Caco-2 (cell line): ENCODE data around the gene SERPINC1. TPM values are rescaled to one million over a fixed set of nuclear protein-coding genes. Genes with fewer than 3 reads are reported as not detected.

Source experiments
- BruUV-seq: library from RNA; stranded (reverse); fragments of 400-500 nt; replicated peaks from 2 replicates; lab custom pipeline; 2021; lab: Mats Ljungman, UMichigan
- CTCF ChIA-PET: fragments of 300-600 bp; sonication (Branson Sonifier 250); formaldehyde crosslinking; loops from one replicate; lab custom pipeline; 2022; ENCODE audit warnings: antibody characterized with exemption; lab: Charles Lee
- POLR2A ChIA-PET: fragments of 300-600 bp; sonication (Branson Sonifier 250); formaldehyde crosslinking; loops from one replicate; lab custom pipeline; 2022; ENCODE audit warnings: antibody characterized with exemption; lab: Charles Lee
- DNase-seq, 2 experiments: peaks; one replicate each; pipeline versions ENCODE4 v3.0.0 to v3.0.0-alpha.2; 2020 to 2022
- H3K27me3 ChIP-seq: replicated peaks from 2 replicates; pipeline ENCODE4 v1.6.0; 2011; ENCODE audit warnings: low read length; ENCODE audit not compliant: control insufficient read depth, insufficient read depth
- H3K36me3 ChIP-seq: 2 replicates; pipeline ENCODE4 v1.5.1; 2011; ENCODE audit warnings: low read length; ENCODE audit not compliant: control insufficient read depth, insufficient read depth
- H3K4me1 ChIP-seq: fragments of 250-450 bp; sonication (Bioruptor Pico); 2 replicates; pipeline ENCODE4 v1.5.1; 2020; ENCODE audit warnings: mild to moderate bottlenecking
- H3K4me3 ChIP-seq: 2 replicates; pipeline ENCODE4 v1.5.1; 2011; ENCODE audit warnings: low read depth, mild to moderate bottlenecking, control low read depth, low read length
- H3K9me3 ChIP-seq: fragments of 250-450 bp; sonication (Bioruptor Pico); 2 replicates; pipeline ENCODE4 v1.5.1; 2020; ENCODE audit warnings: mild to moderate bottlenecking, moderate library complexity
- H3K27ac Mint-ChIP-seq: one replicate; pipeline ENCODE4 v1.8.0; 2022; ENCODE audit warnings: mixed read lengths; ENCODE audit not compliant: unreplicated experiment
- H3K27me3 Mint-ChIP-seq: one replicate; pipeline ENCODE4 v1.8.0; 2022; ENCODE audit warnings: mixed read lengths; ENCODE audit not compliant: insufficient read depth, unreplicated experiment
- H3K36me3 Mint-ChIP-seq: one replicate; pipeline ENCODE4 v1.8.0; 2022; ENCODE audit warnings: mild to moderate bottlenecking, mixed read lengths; ENCODE audit not compliant: insufficient read depth, unreplicated experiment
- H3K4me1 Mint-ChIP-seq: one replicate; pipeline ENCODE4 v1.8.0; 2022; ENCODE audit warnings: low read depth, mixed read lengths; ENCODE audit not compliant: unreplicated experiment
- H3K4me3 Mint-ChIP-seq: one replicate; pipeline ENCODE4 v1.8.0; 2022; ENCODE audit warnings: mild to moderate bottlenecking, moderate library complexity, mixed read lengths; ENCODE audit not compliant: unreplicated experiment
- H3K9me3 Mint-ChIP-seq: one replicate; pipeline ENCODE4 v1.8.0; 2022; ENCODE audit warnings: mixed read lengths; ENCODE audit not compliant: unreplicated experiment
- CTCF ChIP-seq, 2 experiments: fragments of 200-600 bp in 1 of 2; IDR thresholded peaks; 1 replicate in 1 of 2; 2 replicates in 1 of 2; pipeline versions ENCODE4 v1.5.1 to v1.8.0; 2011 to 2022; ENCODE audit warnings: antibody characterized with exemption in 1 of 2, control low read depth in 1 of 2, inconsistent platforms in 1 of 2, low read depth in 1 of 2, low read length in 1 of 2, mild to moderate bottlenecking in 1 of 2, moderate library complexity in 1 of 2; ENCODE audit not compliant: insufficient read depth in 1 of 2, severe bottlenecking in 1 of 2, unreplicated experiment in 1 of 2
- intact Hi-C: fragments of 100-400 bp; cut with micrococcal nuclease; formaldehyde crosslinking; loops from one replicate; pipeline ENCODE4 v1.10.0; 2022; ENCODE audit not compliant: unreplicated experiment
- total RNA-seq: library from RNA; stranded (reverse); gene quantifications from 2 replicates; pipeline ENCODE4 v1.2.3, GENCODE V29; 2022

SERPINC1 gene
- total RNA-seq, 1 experiment from 2014 or later, result 0.98 TPM

DNA sequence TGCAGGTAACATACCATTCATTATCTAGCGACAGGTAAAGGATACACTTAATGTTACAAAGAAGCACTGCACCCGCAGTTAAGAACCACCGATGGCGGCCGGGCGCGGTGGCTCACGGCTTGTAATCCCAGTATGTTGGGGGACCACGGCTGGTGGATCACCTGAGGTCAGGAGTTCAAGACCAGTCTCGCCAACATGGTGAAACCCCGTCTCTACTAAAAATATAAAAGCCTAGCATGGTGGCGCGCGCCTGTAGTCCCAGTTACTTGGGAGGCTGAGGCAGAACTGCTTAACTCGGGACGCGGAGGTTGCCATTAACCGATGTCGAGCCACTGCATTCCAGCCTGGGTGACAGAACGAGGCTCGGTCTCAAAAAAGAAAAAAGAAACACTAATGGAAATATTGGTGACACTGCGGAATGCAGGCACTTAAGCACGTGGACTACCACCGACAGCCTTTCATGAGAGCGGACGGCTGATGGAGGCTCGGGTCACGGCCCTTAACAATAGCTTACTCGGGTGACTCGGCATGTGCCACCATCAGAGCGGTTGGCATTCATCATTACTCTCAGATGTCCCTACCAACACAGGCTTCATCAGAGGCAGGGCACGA lies 49.9 kb downstream of the SERPINC1 start:
- peaks cover 5% of the 10 kb centered on the region for H3K27me3 Mint-ChIP-seq
- H3K9me3 ChIP-seq, result no peaks in the 10 kb centered on the region
- H3K36me3 Mint-ChIP-seq, result peaks cover 67% of the 10 kb centered on the region
- peak overlapping the region; percentile 100 for H3K27ac Mint-ChIP-seq
- H3K4me3 ChIP-seq, result peak overlapping the region; percentile 58
- no peak for TF ChIP-seq CTCF (IDR thresholded peaks at IDR 0.05; ENCODE audit: insufficient read depth in 1 of 2, low read depth in 1 of 2, low read length in 1 of 2, severe bottlenecking in 1 of 2, unreplicated experiment in 1 of 2)
- H3K4me1 Mint-ChIP-seq, result peaks cover 12% of the 10 kb centered on the region
- no peak for DNase-seq
- ChIA-PET CTCF (no interaction called here), POLR2A (interaction anchor here (0.7 kb wide), 1 partner anchor 415 kb away, joined by 3 read pairs; no protein-coding TSS in a partner anchor)
- peaks cover 13% of the 10 kb centered on the region; the same call in 1 of the 2 replicates for H3K4me1 ChIP-seq
- H3K27me3 ChIP-seq, result no peaks in the 10 kb centered on the region
- H3K4me3 Mint-ChIP-seq, result peak overlapping the region; percentile 99
- no peaks in the 10 kb centered on the region for H3K9me3 Mint-ChIP-seq
- H3K36me3 ChIP-seq, result peaks cover 5% of the 10 kb centered on the region; the same call in 1 of the 2 replicates
- intact Hi-C loops, result loop anchor here (5.0 kb wide), 2 partner anchors 60 to 290 kb away; partner anchors contain the start of gene RABGAP1L
- BruUV-seq, result TSS peak; percentile 55

GRCh38 chr1:173866413-173867115 lies 50.6 kb downstream of the SERPINC1 start:
- Mint-ChIP-seq H3K4me1 (peaks cover 12% of the 10 kb centered on the region), H3K9me3 (no peaks in the 10 kb centered on the region), H3K27ac (peak overlapping the region; percentile 100), H3K4me3 (peak overlapping the region; percentile 99), H3K27me3 (peaks cover 5% of the 10 kb centered on the region), H3K36me3 (peaks cover 74% of the 10 kb centered on the region)
- H3K9me3 ChIP-seq, result no peaks in the 10 kb centered on the region
- peaks cover 13% of the 10 kb centered on the region; the same call in 1 of the 2 replicates for H3K4me1 ChIP-seq
- intact Hi-C loops, result loop anchor here (5.0 kb wide), 2 partner anchors 61 to 291 kb away; partner anchors contain the start of gene RABGAP1L
- peaks cover 5% of the 10 kb centered on the region; the same call in 1 of the 2 replicates for H3K36me3 ChIP-seq
- DNase-seq, result no peak
- peak overlapping the region; percentile 58 for H3K4me3 ChIP-seq
- POLR2A ChIA-PET, result no interaction called here
- no peak for TF ChIP-seq CTCF (IDR thresholded peaks at IDR 0.05; ENCODE audit: insufficient read depth in 1 of 2, low read depth in 1 of 2, low read length in 1 of 2, severe bottlenecking in 1 of 2, unreplicated experiment in 1 of 2)
- no peaks in the 10 kb centered on the region for H3K27me3 ChIP-seq
- CTCF ChIA-PET, result no interaction called here
- BruUV-seq, result no TSS peak

DNA sequence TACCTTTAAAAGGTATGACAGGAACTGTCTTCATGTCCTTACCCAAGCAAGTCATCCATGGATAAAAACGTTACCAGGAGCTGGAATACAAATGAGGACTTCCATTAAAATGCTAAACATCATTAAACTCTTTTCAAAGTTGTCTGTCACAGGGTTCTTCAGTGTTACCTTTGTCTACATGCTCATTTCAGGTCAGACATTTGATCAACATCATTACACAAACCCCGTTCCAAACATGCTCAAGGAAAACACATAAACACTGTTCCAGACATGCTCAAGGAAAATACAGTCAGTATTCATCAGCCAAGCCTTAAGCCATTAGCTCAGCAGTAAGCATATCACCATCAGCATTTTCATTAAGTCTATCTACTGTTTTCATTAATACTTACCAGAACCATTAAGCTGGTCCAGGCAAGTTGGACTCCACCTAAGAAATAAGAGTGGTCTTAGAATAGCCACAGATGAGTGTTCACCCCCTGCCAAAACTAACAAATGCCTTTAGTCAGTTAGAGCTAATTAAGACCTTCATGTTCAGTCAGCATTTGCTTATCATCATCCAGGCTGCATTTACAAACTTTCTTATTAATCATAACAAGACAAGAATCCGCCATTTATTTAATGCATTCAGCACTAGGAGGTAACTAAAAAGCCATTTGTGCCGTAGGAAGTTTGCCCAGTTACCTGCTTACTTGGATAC lies 51.5 kb downstream of the SERPINC1 start:
- peak overlapping the region; percentile 99 for H3K4me3 Mint-ChIP-seq
- POLR2A ChIA-PET, result no interaction called here
- CTCF ChIA-PET, result no interaction called here
- H3K27ac Mint-ChIP-seq, result peak overlapping the region; percentile 100
- peaks cover 5% of the 10 kb centered on the region for H3K27me3 Mint-ChIP-seq
- no TSS peak for BruUV-seq
- peaks cover 8% of the 10 kb centered on the region for H3K4me1 Mint-ChIP-seq
- DNase-seq, result no peak
- TF ChIP-seq CTCF (IDR thresholded peaks at IDR 0.05; ENCODE audit: insufficient read depth in 1 of 2, low read depth in 1 of 2, low read length in 1 of 2, severe bottlenecking in 1 of 2, unreplicated experiment in 1 of 2), result no peak
- Histone ChIP-seq H3K27me3 (no peaks in the 10 kb centered on the region), H3K9me3 (no peaks in the 10 kb centered on the region), H3K4me3 (peak overlapping the region; percentile 58), H3K4me1 (peaks cover 13% of the 10 kb centered on the region; the same call in 1 of the 2 replicates), H3K36me3 (peaks cover 5% of the 10 kb centered on the region; the same call in 1 of the 2 replicates)
- peaks cover 83% of the 10 kb centered on the region for H3K36me3 Mint-ChIP-seq
- intact Hi-C loops, result loop anchor here (5.0 kb wide), 2 partner anchors 62 to 292 kb away; partner anchors contain the start of gene RABGAP1L
- H3K9me3 Mint-ChIP-seq, result no peaks in the 10 kb centered on the region
